Measurements from ENCODE around the gene ISLR.

ISLR gene, protein sequence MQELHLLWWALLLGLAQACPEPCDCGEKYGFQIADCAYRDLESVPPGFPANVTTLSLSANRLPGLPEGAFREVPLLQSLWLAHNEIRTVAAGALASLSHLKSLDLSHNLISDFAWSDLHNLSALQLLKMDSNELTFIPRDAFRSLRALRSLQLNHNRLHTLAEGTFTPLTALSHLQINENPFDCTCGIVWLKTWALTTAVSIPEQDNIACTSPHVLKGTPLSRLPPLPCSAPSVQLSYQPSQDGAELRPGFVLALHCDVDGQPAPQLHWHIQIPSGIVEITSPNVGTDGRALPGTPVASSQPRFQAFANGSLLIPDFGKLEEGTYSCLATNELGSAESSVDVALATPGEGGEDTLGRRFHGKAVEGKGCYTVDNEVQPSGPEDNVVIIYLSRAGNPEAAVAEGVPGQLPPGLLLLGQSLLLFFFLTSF

DNA sequence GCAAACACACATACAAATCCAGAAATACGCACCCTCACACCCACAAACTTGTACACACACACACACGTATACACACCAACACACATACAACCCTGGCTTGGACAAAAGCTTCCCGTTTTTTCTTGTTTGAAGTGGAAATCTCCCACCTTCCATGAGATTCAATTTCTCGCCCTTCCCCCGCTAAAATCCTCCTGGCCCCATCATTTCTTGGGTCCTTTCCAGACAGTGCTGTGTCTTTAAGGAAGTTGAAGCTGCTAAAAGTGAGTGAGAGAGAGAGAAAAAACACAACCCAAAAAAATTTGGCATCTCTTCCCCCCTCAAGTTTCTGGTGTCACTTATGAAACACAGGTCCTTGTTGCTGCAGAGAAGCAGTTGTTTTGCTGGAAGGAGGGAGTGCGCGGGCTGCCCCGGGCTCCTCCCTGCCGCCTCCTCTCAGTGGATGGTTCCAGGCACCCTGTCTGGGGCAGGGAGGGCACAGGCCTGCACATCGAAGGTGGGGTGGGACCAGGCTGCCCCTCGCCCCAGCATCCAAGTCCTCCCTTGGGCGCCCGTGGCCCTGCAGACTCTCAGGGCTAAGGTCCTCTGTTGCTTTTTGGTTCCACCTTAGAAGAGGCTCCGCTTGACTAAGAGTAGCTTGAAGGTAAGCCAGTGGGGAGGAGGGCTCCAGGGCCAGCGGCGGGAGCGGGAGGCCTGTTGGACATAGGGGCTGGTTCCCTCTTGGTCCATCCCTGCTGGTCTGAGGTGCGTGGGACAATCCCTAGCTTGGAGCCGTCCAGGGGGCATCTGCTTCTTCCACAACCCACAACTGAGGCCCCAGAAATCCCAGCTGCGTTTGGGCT lies at the start of gene ISLR:
TSS of gene ISLR (plus strand) at position 331 of the 839 bp plus-strand sequence. CDS start 1,149 bp downstream, outside the sequence.
- no peak for DNase-seq
- Mint-ChIP-seq H3K27me3 (peaks cover 14 to 19% of the 10 kb centered on the region in 2 donors), H3K27ac (no peak within 1 kb of the TSS), H3K4me3 (no peak within 1 kb of the TSS), H3K36me3 (no peaks in the 10 kb centered on the region), H3K9me3 (no peaks in the 10 kb centered on the region), H3K4me1 (no peaks in the 10 kb centered on the region)
- ATAC-seq (replicated peaks) = no peak

DNA sequence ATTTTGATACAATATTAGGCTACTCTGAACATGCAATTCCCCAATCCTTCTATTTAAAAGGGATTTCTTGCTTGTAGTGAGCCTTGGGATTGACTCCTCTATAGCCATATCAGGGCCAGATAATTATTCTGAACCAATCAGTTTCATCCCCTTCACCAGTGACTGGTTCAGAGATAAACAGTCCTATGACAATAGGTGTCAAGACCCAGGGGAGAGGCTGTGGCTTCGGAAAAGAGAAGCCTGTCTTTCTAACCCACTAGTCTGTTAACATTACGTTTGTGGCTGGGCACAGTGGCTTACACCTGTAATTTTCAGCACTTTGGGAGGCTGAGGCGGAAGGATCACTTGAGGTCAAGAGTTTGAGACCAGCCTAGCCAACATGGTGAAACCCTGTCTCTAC lies 49.3 kb upstream of the ISLR start:
- Mint-ChIP-seq H3K36me3 (no peaks in the 10 kb centered on the region), H3K27ac (no peak overlapping the region), H3K4me3 (no peak overlapping the region), H3K4me1 (peaks cover 42 to 69% of the 10 kb centered on the region in 2 donors), H3K9me3 (no peaks in the 10 kb centered on the region), H3K27me3 (peaks cover 18 to 28% of the 10 kb centered on the region in 2 donors)
- ATAC-seq (replicated peaks) (no peak), DNase-seq (no peak)

DNA sequence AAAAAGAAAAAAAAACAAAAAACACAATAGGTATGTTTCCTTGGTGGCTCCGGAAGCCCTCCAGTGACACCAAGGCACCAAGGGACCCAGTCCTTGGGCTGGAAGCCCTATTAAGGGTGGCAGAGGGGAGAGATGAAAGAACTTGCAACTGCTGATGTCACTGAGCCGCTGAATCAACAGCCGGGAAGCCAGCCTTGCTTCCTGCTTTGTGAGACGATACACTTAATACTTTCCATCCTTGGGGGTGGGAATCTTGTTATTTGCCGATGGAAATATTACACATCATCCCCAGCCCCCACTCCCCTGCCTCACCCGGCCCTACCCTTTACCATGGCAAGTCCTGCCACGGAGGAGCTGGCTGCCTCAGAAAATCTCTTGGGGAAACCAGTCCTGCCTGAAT lies 48.8 kb upstream of the ISLR start:
- Mint-ChIP-seq H3K36me3 (no peaks in the 10 kb centered on the region), H3K4me1 (peaks cover 48 to 75% of the 10 kb centered on the region in 2 donors), H3K27ac (no peak overlapping the region), H3K9me3 (no peaks in the 10 kb centered on the region), H3K27me3 (peaks cover 24 to 34% of the 10 kb centered on the region in 2 donors), H3K4me3 (no peak overlapping the region)
- DNase-seq = no peak
- ATAC-seq (replicated peaks) = no peak

DNA sequence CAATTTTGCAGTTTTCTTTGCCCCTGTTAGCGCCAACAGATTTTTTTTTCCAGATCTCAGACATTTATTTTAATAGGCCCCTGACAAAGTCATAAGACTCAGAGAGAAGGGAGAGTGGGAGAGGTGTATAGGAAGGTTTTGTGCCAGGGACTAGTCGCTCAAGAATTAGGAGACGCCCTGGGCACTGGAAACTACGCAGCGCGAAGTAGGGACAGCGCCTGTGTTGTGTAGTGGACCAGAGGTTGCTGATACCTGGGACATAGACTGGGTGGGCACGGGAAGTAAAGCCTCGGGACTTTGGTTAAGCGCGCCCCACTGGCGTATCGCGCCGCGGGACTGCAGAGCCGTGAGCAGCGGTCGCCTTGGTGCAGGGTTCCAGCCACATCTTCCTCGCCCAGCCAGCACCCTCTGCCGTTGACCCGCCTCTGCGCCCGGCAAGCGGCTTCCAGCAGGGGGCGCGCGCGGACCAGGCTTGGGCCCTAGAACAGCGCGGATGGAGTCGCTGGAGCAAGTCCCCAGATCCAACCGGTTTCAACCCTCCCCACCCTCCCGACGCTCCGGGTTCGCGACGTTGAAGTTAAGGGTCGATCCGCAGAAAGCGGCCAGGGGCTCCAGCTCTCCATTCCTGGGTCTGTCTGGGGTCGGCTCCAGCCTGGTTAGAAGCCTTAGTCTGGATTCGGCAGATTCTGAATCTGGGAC lies 46.1 kb upstream of the ISLR start:
- DNase-seq (peak; percentile 80), ATAC-seq (replicated peaks) (peak; percentile 89 to 94)
- Mint-ChIP-seq H3K27me3 (peaks cover 50 to 60% of the 10 kb centered on the region in 2 donors), H3K4me1 (peaks cover 45 to 77% of the 10 kb centered on the region in 2 donors), H3K4me3 (peak overlapping the region in 1 of 2 donors; percentile 70), H3K27ac (no peak overlapping the region), H3K36me3 (peaks cover 9 to 10% of the 10 kb centered on the region in 2 donors), H3K9me3 (peaks cover 0 to 5% of the 10 kb centered on the region in 2 donors)

DNA sequence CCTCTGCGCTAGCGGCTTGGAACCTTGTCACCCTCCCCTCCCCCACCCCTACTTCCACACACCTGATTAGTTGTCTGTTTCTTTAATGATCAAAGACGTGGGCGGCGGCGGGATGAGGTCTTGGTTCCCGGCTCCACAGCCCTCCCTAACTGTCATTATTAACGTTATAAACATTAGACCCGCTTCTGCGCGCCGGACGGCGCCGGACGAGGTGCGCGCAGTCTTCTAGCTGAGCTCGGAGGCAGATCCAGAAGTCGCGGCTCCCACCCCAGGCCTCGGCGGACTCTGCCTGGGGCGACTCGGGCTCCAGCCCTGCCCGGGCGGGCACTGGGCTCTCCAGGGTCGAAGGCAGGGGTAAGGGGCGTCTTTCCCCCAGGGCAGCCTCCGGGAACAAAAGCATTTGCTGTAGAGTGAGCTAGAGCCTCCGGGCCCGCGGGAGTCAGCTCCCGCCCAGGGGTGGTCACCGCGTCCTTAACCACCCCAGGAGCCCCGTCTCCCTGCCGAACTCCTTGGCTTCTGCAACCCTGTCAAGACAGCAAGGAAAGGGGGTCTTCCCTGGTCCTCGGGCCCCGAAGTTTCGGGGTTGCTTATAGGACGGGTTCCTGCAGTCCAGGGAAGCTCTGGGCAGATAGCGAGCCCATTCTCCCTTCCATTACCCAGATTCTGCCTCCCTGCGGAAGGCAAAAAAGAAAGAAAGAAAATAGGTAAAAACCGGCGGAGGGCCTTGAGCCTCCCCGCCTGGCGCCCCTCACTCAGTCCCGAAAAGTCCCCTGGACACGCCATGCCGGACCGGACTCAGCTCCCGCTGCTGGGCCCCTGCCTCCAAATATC lies 45.3 kb upstream of the ISLR start:
- peaks cover 9 to 10% of the 10 kb centered on the region in 2 donors for H3K36me3 Mint-ChIP-seq
- peaks cover 55 to 66% of the 10 kb centered on the region in 2 donors for H3K27me3 Mint-ChIP-seq
- H3K27ac Mint-ChIP-seq = peak overlapping the region; percentile 47
- no peak for DNase-seq
- peak overlapping the region; percentile 67 to 70 for H3K4me3 Mint-ChIP-seq
- H3K4me1 Mint-ChIP-seq = peaks cover 38 to 75% of the 10 kb centered on the region in 2 donors
- peak; percentile 17 to 18 for ATAC-seq (replicated peaks)
- H3K9me3 Mint-ChIP-seq = peaks cover 0 to 5% of the 10 kb centered on the region in 2 donors

DNA sequence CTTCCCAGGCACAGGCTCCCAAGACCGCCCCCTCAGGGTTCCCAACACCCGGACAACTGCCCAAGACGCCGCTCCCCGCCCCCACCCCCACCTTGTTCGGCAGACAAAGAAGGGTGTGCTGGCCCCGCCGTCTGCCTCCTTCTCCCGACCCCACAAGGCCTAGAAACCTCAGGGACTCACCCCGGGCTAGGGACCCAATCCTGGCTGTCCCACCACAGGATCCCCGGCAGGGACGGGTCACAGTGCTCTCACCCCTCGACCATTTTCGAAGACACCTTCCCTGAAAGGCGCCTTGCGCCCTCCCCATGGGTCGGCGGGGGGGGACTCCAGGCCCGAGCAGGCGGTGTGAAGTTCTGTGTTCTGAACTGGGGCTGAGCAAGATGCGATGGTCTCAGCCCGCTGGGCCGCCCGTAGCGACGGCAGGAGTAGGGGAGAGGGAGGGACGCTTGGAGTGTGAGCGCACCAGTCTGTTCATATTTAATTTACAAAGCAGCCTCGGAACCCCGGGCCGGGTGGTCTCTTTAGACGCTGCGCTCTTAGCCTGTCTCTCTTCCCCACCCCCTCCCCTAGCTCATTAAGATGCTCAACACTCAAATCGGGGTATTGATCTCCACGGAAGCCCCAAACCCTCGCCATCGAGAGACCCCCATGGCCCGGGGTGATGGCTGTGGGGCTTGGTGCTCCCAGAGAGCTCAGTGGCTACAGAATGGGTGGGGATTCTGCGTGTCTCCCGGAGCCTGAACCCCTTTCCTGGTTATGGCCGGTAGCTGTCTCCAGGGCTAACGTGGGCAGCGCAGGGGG lies 44.5 kb upstream of the ISLR start:
- Mint-ChIP-seq H3K4me1 (peaks cover 36 to 71% of the 10 kb centered on the region in 2 donors), H3K4me3 (peak overlapping the region; percentile 57 to 69), H3K36me3 (peaks cover 9 to 13% of the 10 kb centered on the region in 2 donors), H3K27ac (peak overlapping the region; percentile 84), H3K27me3 (peaks cover 60 to 72% of the 10 kb centered on the region in 2 donors), H3K9me3 (peaks cover 0 to 5% of the 10 kb centered on the region in 2 donors)
- DNase-seq (no peak), ATAC-seq (replicated peaks) (no peak)

DNA sequence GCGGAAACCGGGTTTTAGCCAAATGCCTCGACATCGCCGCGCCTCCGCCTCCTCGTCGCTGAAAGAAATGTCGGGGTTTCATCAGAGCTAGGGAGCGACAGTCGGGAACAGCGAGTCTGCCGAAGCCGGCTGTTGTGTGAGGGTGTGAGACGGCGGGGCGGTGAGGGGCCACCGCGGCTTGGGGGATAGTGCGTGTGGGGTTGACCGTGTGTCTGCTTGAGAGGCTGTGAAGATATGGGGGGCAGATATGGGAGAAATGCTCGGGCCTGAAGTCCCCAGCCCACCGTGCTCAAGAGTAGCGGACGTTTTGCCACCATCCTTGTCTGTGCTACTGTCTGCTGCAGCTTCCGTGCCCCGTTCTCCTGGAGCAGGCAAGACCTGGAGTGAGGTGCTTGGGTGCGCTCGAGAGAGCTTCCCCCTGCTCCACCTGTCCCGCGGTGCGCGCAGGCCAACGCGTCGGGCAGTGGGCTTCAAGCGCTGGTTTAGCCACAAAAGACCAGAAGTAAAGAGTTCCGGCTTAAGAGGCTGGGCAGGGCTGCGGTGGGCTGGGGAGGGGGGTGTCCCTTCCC lies 43.8 kb upstream of the ISLR start:
- peaks cover 9 to 13% of the 10 kb centered on the region in 2 donors for H3K36me3 Mint-ChIP-seq
- H3K27ac Mint-ChIP-seq = peak overlapping the region; percentile 84
- DNase-seq (no peak), ATAC-seq (replicated peaks) (no peak)
- peaks cover 65 to 78% of the 10 kb centered on the region in 2 donors for H3K27me3 Mint-ChIP-seq
- H3K4me1 Mint-ChIP-seq = peaks cover 38 to 69% of the 10 kb centered on the region in 2 donors
- peaks cover 0 to 5% of the 10 kb centered on the region in 2 donors for H3K9me3 Mint-ChIP-seq
- H3K4me3 Mint-ChIP-seq = peak overlapping the region; percentile 17 to 57

DNA sequence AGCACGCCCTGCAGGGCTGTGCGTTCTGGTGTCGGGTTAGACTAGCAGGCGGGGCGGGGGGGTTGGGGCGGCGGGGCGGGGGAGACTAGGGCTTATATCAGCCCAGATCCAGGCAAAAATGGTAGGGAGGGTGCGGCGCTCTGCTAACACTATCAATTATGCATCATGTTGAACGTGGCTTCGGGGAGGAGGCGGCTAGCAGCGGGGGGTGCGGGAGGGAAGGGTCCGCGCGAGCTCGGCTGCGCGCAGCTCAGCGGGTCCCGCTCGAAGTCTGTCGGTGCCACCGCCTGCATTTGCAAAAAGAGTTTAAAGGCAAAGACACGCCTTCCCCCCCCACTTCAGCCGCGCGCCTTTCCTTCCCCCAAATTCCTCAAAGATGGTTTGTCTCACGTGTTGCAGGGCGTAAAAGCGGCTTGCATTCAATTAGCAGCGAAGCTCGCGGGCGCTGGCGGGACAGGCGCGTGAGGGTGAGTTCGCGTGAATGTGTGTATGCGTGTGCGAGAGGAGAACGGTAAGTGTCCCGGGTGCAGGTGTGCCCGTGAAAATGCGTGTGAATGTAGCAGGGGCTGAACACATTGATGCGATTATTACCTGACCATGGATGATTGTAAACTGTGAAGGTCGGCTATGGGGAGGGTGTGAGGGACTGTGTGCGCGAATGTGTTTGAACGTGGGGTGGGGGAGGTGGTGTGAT lies 43.2 kb upstream of the ISLR start, which contains the start of gene ISLR2:
TSS of gene ISLR2 (plus strand) at position 432 of the 694 bp plus-strand sequence. CDS start 2,169 bp downstream, outside the sequence.
- Mint-ChIP-seq H3K9me3 (peaks cover 0 to 5% of the 10 kb centered on the region in 2 donors), H3K4me3 (peak within 1 kb of the TSS; percentile 42 to 57), H3K36me3 (peaks cover 12 to 13% of the 10 kb centered on the region in 2 donors), H3K4me1 (peaks cover 42 to 75% of the 10 kb centered on the region in 2 donors), H3K27me3 (peaks cover 71 to 84% of the 10 kb centered on the region in 2 donors), H3K27ac (peak within 1 kb of the TSS; percentile 86)
- ATAC-seq (replicated peaks) = no peak
- no peak for DNase-seq

DNA sequence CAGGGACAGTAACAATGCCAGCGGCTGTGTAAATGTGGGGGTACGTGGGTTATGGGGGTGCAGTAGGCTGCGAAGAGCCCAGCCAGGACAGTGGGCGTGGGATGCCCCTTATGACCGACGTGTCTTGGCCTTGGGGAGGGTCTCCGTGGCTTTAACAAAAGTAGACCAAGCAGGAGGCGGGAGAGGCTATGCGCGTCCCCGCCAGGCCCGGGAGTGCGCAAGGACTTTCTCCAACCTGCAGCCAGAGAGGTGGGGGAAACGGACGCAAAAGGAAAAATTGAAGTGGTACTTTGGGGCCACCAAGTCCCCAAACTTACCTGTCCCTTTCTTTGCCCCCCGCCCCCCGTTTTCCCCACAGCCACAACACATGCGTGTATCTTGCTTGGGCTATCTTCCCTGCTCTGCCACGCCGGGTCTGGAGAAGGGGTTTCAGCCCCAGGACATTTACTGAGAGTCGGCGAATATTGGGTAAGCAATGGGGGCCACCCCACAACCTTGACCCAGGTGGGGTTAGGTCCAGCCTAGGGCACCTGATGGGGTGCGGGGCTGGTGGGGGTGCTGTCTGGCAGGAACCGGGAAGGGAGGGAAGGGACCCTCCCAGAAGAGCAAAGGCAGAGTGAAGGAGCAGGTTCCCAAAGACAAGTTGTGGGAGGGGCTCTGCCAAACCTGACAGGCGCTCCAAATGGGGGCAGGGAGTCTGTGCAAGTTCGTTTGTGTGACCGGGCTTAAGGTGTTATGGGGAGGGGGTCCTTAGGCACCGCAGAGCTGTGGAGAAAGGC lies 42.5 kb upstream of the ISLR start:
- Mint-ChIP-seq H3K4me1 (peaks cover 46 to 82% of the 10 kb centered on the region in 2 donors), H3K27ac (peak overlapping the region; percentile 86), H3K9me3 (peaks cover 0 to 5% of the 10 kb centered on the region in 2 donors), H3K36me3 (peaks cover 13% of the 10 kb centered on the region in 2 donors), H3K4me3 (peak overlapping the region; percentile 42 to 57), H3K27me3 (peaks cover 74 to 89% of the 10 kb centered on the region in 2 donors)
- ATAC-seq (replicated peaks) = no peak
- DNase-seq = no peak

DNA sequence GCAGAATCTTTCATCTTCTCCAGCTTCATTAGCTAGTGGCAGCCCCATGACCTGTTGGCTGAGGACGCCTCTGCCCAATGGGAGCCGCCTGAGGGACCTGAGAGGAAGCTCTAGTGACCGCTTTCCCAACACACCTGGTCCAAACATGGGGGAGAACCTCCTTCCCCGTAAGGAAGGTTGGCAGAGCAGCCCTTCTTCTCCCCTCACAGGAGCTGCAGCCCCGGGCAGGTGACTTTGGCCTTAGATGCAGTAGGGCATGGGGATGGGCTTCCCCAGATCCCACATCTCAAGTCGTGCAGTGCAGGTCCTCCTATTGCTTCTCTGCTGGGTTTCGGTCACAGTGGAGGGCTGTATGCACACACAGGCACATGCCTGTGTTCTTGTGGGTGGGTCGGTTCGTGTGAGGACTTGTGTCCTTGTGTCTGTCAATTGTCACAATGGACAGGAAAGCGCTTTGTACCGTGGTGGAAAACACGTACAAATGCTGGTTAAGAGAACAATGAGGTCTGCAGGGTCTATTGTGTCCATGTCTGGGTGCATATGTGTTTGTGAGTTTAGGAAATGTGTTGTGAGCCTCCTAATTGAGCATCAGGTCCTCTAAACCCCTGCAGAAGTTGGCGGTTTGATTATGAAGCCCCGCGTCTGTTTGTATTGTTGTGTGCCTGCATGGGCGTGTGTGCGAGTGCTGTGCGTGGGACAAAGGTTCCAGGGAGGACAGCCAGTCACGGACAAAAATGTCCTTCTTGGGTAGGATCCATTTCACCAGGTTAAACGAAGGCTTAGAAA lies 41.7 kb upstream of the ISLR start:
- H3K27ac Mint-ChIP-seq = peak overlapping the region; percentile 94
- peaks cover 13 to 14% of the 10 kb centered on the region in 2 donors for H3K36me3 Mint-ChIP-seq
- peaks cover 0 to 5% of the 10 kb centered on the region in 2 donors for H3K9me3 Mint-ChIP-seq
- peaks cover 50 to 90% of the 10 kb centered on the region in 2 donors for H3K4me1 Mint-ChIP-seq
- H3K4me3 Mint-ChIP-seq = peak overlapping the region in 1 of 2 donors; percentile 81
- ATAC-seq (replicated peaks) = no peak
- DNase-seq = no peak
- H3K27me3 Mint-ChIP-seq = peaks cover 80 to 91% of the 10 kb centered on the region in 2 donors

All from stimulated activated naive B cell treated with anti-CD40 and anti-IgM and Interleukin-4, amounts not matched to agents 10 μg/mL and 1 μg/mL and 100 μg/mL, for 72 hours (primary cell).